ENCODE measurements around the gene PKD1L1.

DNA sequence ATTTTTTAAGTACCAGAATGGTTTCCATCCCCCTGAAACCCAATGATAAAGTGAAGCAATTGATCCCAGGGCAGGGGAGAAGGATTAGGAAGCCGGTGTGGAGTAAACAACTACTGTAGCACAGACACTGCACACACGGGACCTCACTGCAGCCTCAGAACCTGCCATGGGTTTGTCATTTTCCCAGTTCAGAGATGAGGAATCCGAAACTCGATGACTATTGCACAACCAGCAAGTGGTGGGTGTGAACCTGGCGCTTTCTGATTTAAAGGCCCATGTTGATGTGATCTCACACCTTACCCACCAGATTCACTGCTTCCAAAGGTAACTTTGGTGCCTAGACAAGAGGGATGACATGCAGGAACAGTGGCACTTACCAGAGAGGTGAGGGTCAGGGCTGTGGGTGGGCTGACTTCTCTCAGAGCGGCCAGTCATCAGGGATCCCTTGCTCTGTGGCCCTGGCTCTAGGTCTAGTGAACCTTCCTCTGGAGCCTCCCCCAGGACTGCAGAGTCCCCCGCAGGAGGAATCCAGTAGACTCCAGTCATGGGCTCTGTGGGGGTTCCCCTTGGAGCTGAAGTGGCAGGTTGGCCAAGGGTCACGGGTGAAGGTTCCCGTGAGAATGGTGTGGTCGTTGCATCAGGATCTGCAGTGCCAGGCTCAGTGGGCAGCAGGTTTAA, 62.8 kb downstream of the PKD1L1 start:
- TF ChIP-seq, protein P1, sequence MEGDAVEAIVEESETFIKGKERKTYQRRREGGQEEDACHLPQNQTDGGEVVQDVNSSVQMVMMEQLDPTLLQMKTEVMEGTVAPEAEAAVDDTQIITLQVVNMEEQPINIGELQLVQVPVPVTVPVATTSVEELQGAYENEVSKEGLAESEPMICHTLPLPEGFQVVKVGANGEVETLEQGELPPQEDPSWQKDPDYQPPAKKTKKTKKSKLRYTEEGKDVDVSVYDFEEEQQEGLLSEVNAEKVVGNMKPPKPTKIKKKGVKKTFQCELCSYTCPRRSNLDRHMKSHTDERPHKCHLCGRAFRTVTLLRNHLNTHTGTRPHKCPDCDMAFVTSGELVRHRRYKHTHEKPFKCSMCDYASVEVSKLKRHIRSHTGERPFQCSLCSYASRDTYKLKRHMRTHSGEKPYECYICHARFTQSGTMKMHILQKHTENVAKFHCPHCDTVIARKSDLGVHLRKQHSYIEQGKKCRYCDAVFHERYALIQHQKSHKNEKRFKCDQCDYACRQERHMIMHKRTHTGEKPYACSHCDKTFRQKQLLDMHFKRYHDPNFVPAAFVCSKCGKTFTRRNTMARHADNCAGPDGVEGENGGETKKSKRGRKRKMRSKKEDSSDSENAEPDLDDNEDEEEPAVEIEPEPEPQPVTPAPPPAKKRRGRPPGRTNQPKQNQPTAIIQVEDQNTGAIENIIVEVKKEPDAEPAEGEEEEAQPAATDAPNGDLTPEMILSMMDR (IDR thresholded peaks at IDR 0.05): no peak
- TF ChIP-seq POLR2A (IDR thresholded peaks at IDR 0.05): no peak
- TF ChIP-seq EP300 (IDR thresholded peaks at IDR 0.05): no peak
